Gastrocnemius medialis (tissue), 4 donors: ENCODE data around the gene HSPA8.

Source experiments
- CTCF ChIP-seq, 5 experiments: fragments of 450-650 bp in 3 of 5; fragments of 200-600 bp in 2 of 5; sonication (generic) in 2 of 5; IDR thresholded peaks in 4 of 5; conservative IDR thresholded peaks in 1 of 5; 1 replicate in 4 of 5; 2 replicates in 1 of 5; pipeline ENCODE4 v1.5.1; 2016 to 2019; ENCODE audit warnings: antibody characterized with exemption in 5 of 5, mild to moderate bottlenecking in 3 of 5, moderate library complexity in 3 of 5
- POLR2A ChIP-seq, 2 donors: fragments of 450-650 bp; IDR thresholded peaks; one replicate each; pipeline ENCODE4 v1.6.1; 2017; ENCODE audit warnings: antibody characterized with exemption in 2 of 2, mild to moderate bottlenecking in 2 of 2, moderate library complexity in 2 of 2

- TF ChIP-seq POLR2A (IDR thresholded peaks at IDR 0.05) (no peak), CTCF (IDR thresholded peaks at IDR 0.05 in 4 of 5, conservative IDR thresholded peaks at IDR 0.05 in 1 of 5) (no peak)
These were observed 20.8 kb downstream of the HSPA8 start for GRCh38 chr11:123041185-123041584.
